ENCODE results near the gene CD22. TPM values are rescaled to one million over a fixed set of nuclear protein-coding genes. Genes with fewer than 3 reads are reported as not detected.

The CD22 gene
- total RNA-seq, 4 donors from 2014 or later: 7.2 to 22.8 (median 13.4) TPM

GRCh38 chr19:35383536-35383935, 54.5 kb downstream of the CD22 start:
- H3K27me3 ChIP-seq: no peaks in the 10 kb centered on the region
- H3K27ac ChIP-seq: no peak overlapping the region
- no peak overlapping the region for H3K4me3 ChIP-seq
- no peaks in the 10 kb centered on the region for H3K4me1 ChIP-seq
- WGBS, 2 donors: 91 to 92% methylated on average over 2 of the region's 2 CpGs
- DNase-seq (ENCODE audit: low spot score in 2 of 2): no peak
- H3K9me3 ChIP-seq: peaks cover 0 to 17% (median 0%) of the 10 kb centered on the region in 4 donors
- H3K36me3 ChIP-seq: no peaks in the 10 kb centered on the region
- TF ChIP-seq EP300 (IDR thresholded peaks at IDR 0.05) (no peak), CTCF (IDR thresholded peaks at IDR 0.05) (no peak), POLR2A (IDR thresholded peaks at IDR 0.05) (no peak)

- no peaks in the 10 kb centered on the region for H3K36me3 ChIP-seq
- H3K9me3 ChIP-seq: peaks cover 0 to 13% (median 0%) of the 10 kb centered on the region in 4 donors
- no peak overlapping the region for H3K4me3 ChIP-seq
- WGBS, 2 donors: 88 to 94% methylated on average over 6 of the region's 6 CpGs
- H3K4me1 ChIP-seq: no peaks in the 10 kb centered on the region
- no peaks in the 10 kb centered on the region for H3K27me3 ChIP-seq
- DNase-seq (ENCODE audit: low spot score in 2 of 2): no peak
- H3K27ac ChIP-seq: no peak overlapping the region
- no peak for TF ChIP-seq POLR2A (IDR thresholded peaks at IDR 0.05)
- TF ChIP-seq EP300 (IDR thresholded peaks at IDR 0.05): no peak
- no peak for TF ChIP-seq CTCF (IDR thresholded peaks at IDR 0.05)
Observed at GRCh38 chr19:35388277-35389054, 59.5 kb downstream of the CD22 start.

DNA sequence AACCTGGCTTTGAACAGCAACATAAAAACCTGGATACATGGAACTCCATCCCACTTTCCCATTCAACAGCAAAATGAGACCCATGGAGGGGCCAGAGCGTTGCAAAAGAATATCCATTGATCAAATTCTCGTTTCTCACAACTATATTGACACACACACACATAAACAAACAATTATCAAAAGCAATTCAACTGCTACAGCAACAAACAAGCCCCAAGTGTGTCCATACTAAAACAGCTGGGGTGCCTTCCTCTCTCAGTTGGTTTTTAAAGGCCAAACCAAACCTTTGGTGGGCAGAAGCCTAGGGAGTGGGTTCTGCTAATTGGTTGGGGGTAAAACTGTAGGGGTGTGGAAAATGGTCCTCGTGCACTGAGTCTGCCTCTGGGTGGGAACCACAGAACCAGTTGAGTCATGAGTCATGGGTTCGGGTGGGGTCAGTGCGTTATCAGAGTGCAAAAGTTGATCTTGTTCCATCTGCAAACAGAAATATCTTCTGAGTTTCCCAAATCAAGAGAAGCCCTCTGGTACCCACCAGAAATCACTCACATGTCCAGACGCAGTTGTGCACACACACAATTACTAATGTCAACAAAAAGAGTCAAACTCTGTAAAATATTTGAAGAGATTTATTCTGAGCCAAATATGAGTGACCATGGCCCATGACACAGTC, 60.3 kb downstream of the CD22 start:
- Histone ChIP-seq H3K9me3 (peaks cover 0 to 13% (median 0%) of the 10 kb centered on the region in 4 donors), H3K4me1 (no peaks in the 10 kb centered on the region), H3K27me3 (no peaks in the 10 kb centered on the region), H3K4me3 (no peak overlapping the region), H3K27ac (no peak overlapping the region), H3K36me3 (no peaks in the 10 kb centered on the region)
- 54 to 59% methylated on average over 6 of the region's 6 CpGs for WGBS, 2 donors
- TF ChIP-seq POLR2A (IDR thresholded peaks at IDR 0.05): no peak
- TF ChIP-seq EP300 (IDR thresholded peaks at IDR 0.05): no peak
- no peak for TF ChIP-seq CTCF (IDR thresholded peaks at IDR 0.05)
- no peak for DNase-seq (ENCODE audit: low spot score in 2 of 2)

DNA sequence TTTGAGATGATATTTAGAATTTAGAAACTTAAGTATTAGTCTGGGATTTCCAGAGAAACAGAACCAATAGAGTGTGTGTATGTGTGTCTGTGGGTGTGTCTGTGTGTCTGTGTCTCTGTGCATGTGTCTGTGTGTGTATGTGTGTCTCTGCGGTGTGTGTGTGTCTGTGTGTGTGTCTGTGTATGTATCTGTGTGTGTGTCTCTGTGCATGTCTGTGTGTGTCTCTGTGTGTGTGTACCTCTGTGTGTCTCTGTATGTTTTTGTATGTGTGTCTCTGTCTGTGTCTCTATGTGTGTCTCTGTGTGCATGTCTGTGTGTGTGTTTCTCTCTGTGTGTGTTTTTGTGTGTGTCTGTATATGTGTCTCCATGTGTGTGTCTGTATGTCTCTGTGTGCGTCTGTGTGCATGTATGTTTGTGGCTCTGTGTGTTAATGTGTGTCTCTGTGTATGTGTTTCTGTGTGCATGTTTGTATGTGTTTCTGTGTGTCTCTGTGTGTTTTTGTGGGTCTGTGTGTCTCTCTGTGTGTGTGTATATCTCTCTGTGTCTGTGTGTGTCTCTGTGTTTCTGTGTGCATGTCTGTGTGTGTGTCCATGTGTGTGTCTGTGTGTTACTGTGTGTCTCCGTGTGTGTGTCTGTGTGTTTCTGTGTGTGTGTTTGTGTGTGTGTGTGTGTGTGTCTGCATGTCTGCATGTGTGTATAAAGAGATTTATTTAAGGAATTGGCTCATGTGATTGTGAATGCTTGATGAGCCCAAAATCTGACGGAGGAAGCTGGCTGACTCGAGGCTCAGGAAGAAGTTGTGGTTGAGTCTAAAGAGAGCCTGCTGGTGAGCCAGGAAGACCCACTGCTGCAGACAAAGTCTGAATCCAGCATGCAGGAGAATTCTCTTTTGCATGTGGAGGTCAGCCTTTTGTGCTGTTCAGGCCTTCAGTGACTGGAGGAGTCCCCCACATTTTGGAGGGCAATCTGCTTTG, 64.0 kb downstream of the CD22 start:
- WGBS, 2 donors: 69 to 79% methylated on average over 5 of the region's 5 CpGs
- Histone ChIP-seq H3K4me3 (no peak overlapping the region), H3K9me3 (no peaks in the 10 kb centered on the region), H3K27ac (no peak overlapping the region), H3K4me1 (no peaks in the 10 kb centered on the region), H3K36me3 (no peaks in the 10 kb centered on the region), H3K27me3 (no peaks in the 10 kb centered on the region)
- no peak for TF ChIP-seq EP300 (IDR thresholded peaks at IDR 0.05)
- no peak for TF ChIP-seq CTCF (IDR thresholded peaks at IDR 0.05)
- no peak for DNase-seq (ENCODE audit: low spot score in 2 of 2)

Measured in tibial nerve (tissue), 4 donors.